Large intestine (tissue), 12 donors: ENCODE results near the gene PSTK. TPM values are rescaled to one million over a fixed set of nuclear protein-coding genes. Genes with fewer than 3 reads are reported as not detected.

Experiments
- DNase-seq, 2 donors: peaks; one replicate each; pipeline versions ENCODE4 v3.0.0 to v3.0.0-alpha.2; 2013
- H3K27ac ChIP-seq: one replicate; pipeline ENCODE4 v1.5.1; 2013; ENCODE audit warnings: low read length
- H3K27me3 ChIP-seq: 2 replicates; pipeline ENCODE4 v1.6.1; 2013; ENCODE audit warnings: low read length; ENCODE audit not compliant: control insufficient read depth, insufficient read depth
- H3K36me3 ChIP-seq: 2 replicates; pipeline ENCODE4 v1.6.1; 2013; ENCODE audit warnings: low read length; ENCODE audit not compliant: control insufficient read depth, insufficient read depth
- H3K4me1 ChIP-seq: one replicate; pipeline ENCODE4 v1.6.1; 2013; ENCODE audit warnings: low read length; ENCODE audit not compliant: control insufficient read depth, insufficient read depth
- H3K4me3 ChIP-seq: one replicate; pipeline ENCODE4 v1.5.1; 2013; ENCODE audit warnings: low read length
- H3K9me3 ChIP-seq: one replicate; pipeline ENCODE4 v1.6.1; 2013; ENCODE audit warnings: mild to moderate bottlenecking, low read depth, low read length, moderate library complexity; ENCODE audit not compliant: control insufficient read depth
- WGBS: methylation state at CpG from one replicate; pipeline ENCODE4 v1.1.5; 2013; ENCODE audit warnings: low lambda C conversion rate; ENCODE audit not compliant: insufficient coverage; 5-methylcytosine and 5-hydroxymethylcytosine counted together
- long read RNA-seq, 11 donors: transcript quantifications; one replicate each; lab custom pipeline, GENCODE V29; 2026
- polyA plus RNA-seq: library from polyadenylated mRNA; unstranded; fragments of 120-200 nt; gene quantifications from one replicate; pipeline ENCODE4 v1.2.1, GENCODE V29; 2013

PSTK gene
- 6.8 TPM for polyA plus RNA-seq
- long read RNA-seq, donor 1 = 0 reads
- long read RNA-seq, donor 2, partial matches to known transcripts = 0 of 2 reads
- long read RNA-seq, donor 2, other reads (novel, unspliced or antisense) = 0 of 2 reads
- long read RNA-seq, donor 3 = 0 reads
- long read RNA-seq, donor 4 = 0 reads
- long read RNA-seq, donor 5 = 0 reads
- long read RNA-seq, donor 6, partial matches to known transcripts = 0 of 2 reads
- long read RNA-seq, donor 6, other reads (novel, unspliced or antisense) = 0 of 2 reads
- long read RNA-seq, donor 7 = 0 reads
- long read RNA-seq, donor 8, partial matches to known transcripts = 0 of 9 reads
- long read RNA-seq, donor 8, other reads (novel, unspliced or antisense) = 7 of 9 reads
- long read RNA-seq, donor 9, partial matches to known transcripts = 0 of 4 reads
- long read RNA-seq, donor 9, other reads (novel, unspliced or antisense) = 0 of 4 reads
- long read RNA-seq, donor 10, partial matches to known transcripts = 0 of 10 reads
- long read RNA-seq, donor 10, other reads (novel, unspliced or antisense) = 8 of 10 reads
- long read RNA-seq, donor 11, partial matches to known transcripts = 0 of 2 reads
- long read RNA-seq, donor 11, other reads (novel, unspliced or antisense) = 0 of 2 reads

- H3K4me3 ChIP-seq = peak within 1 kb of the TSS; percentile 93
- no peaks in the 10 kb centered on the region for H3K4me1 ChIP-seq
- peak; percentile 95 to 96 for DNase-seq
- peak within 1 kb of the TSS; percentile 98 for H3K27ac ChIP-seq
- H3K9me3 ChIP-seq = no peaks in the 10 kb centered on the region
- 21% methylated on average over 2 of the region's 73 CpGs for WGBS
- H3K36me3 ChIP-seq = peaks cover 18% of the 10 kb centered on the region
- H3K27me3 ChIP-seq = no peaks in the 10 kb centered on the region
These were observed at the start of gene PSTK for GRCh38 chr10:122980209-122981065. Gene PSTK (plus strand): TSS chr10:122980401. CDS start chr10:122980480, 79 bp downstream.

GRCh38 chr10:122931088-122931906, 48.9 kb upstream of the PSTK start:
- H3K27ac ChIP-seq = no peak overlapping the region
- 89% methylated on average over 3 of the region's 6 CpGs for WGBS
- no peak for DNase-seq

GRCh38 chr10:122939133-122939855, 40.9 kb upstream of the PSTK start:
- Histone ChIP-seq H3K4me3 (no peak overlapping the region), H3K27ac (no peak overlapping the region), H3K4me1 (no peaks in the 10 kb centered on the region), H3K36me3 (peaks cover 20% of the 10 kb centered on the region), H3K27me3 (no peaks in the 10 kb centered on the region), H3K9me3 (no peaks in the 10 kb centered on the region)
- no peak for DNase-seq
- 100% methylated on average over 1 of the region's 1 CpG for WGBS

More at GRCh38 chr10:122931088-122931906, 48.9 kb upstream of the PSTK start:
- H3K9me3 ChIP-seq = no peaks in the 10 kb centered on the region
- no peak overlapping the region for H3K4me3 ChIP-seq
- no peaks in the 10 kb centered on the region for H3K27me3 ChIP-seq
- no peaks in the 10 kb centered on the region for H3K4me1 ChIP-seq
- H3K36me3 ChIP-seq = peaks cover 6% of the 10 kb centered on the region

GRCh38 chr10:122939856-122940543, 40.2 kb upstream of the PSTK start:
- no peaks in the 10 kb centered on the region for H3K4me1 ChIP-seq
- no peaks in the 10 kb centered on the region for H3K27me3 ChIP-seq
- H3K36me3 ChIP-seq = peaks cover 20% of the 10 kb centered on the region
- H3K4me3 ChIP-seq = no peak overlapping the region
- DNase-seq = no peak
- H3K9me3 ChIP-seq = no peaks in the 10 kb centered on the region
- no peak overlapping the region for H3K27ac ChIP-seq
- 78% methylated on average over 1 of the region's 1 CpG for WGBS

GRCh38 chr10:122949296-122949695, 30.9 kb upstream of the PSTK start:
- Histone ChIP-seq H3K9me3 (peaks cover under 1% of the 10 kb centered on the region), H3K4me1 (peaks cover under 1% of the 10 kb centered on the region), H3K27me3 (no peaks in the 10 kb centered on the region), H3K4me3 (no peak overlapping the region), H3K36me3 (peaks cover 15% of the 10 kb centered on the region), H3K27ac (no peak overlapping the region)
- no CpG with 5 or more reads among the region's 3 CpGs for WGBS
- no peak for DNase-seq

GRCh38 chr10:122953902-122954730, 26.1 kb upstream of the PSTK start, which contains the start of gene C10orf88:
Gene C10orf88 (minus strand): TSS chr10:122954227. CDS start chr10:122954178, 49 bp downstream.
- WGBS = no CpG with 5 or more reads among the region's 77 CpGs
- Histone ChIP-seq H3K27me3 (peaks cover 5% of the 10 kb centered on the region), H3K9me3 (peaks cover 7% of the 10 kb centered on the region)

GRCh38 chr10:122954731-122955050, 25.5 kb upstream of the PSTK start:
- H3K27me3 ChIP-seq = peaks cover 5% of the 10 kb centered on the region
- peaks cover 3% of the 10 kb centered on the region for H3K4me1 ChIP-seq
- H3K36me3 ChIP-seq = peaks cover 2% of the 10 kb centered on the region
- DNase-seq = no peak
- H3K27ac ChIP-seq = no peak overlapping the region
- WGBS = no CpG with 5 or more reads among the region's 13 CpGs
- no peak overlapping the region for H3K4me3 ChIP-seq
- H3K9me3 ChIP-seq = peaks cover 7% of the 10 kb centered on the region

More at GRCh38 chr10:122953902-122954730, 26.1 kb upstream of the PSTK start, which contains the start of gene C10orf88:
- peak; percentile 99 to 100 for DNase-seq
- Histone ChIP-seq H3K4me3 (peak within 1 kb of the TSS; percentile 88), H3K36me3 (peaks cover 2% of the 10 kb centered on the region), H3K4me1 (peaks cover 3% of the 10 kb centered on the region), H3K27ac (peak within 1 kb of the TSS; percentile 67)

GRCh38 chr10:122955892-122956291, 24.3 kb upstream of the PSTK start:
- peak in 1 of 2 donors; percentile 45 for DNase-seq
- WGBS = 100% methylated on average over 1 of the region's 1 CpG
- H3K27ac ChIP-seq = no peak overlapping the region

More at GRCh38 chr10:122955892-122956291, 24.3 kb upstream of the PSTK start:
- Histone ChIP-seq H3K9me3 (peaks cover 7% of the 10 kb centered on the region), H3K36me3 (no peaks in the 10 kb centered on the region), H3K4me3 (no peak overlapping the region), H3K4me1 (peaks cover 3% of the 10 kb centered on the region), H3K27me3 (peaks cover 5% of the 10 kb centered on the region)
